PC-3 (cell line): ENCODE results near the gene DLX5. TPM values are rescaled to one million over a fixed set of nuclear protein-coding genes. Genes with fewer than 3 reads are reported as not detected.

Experiments
- ATAC-seq: fragments of 200-7000 bp; cut with Tn5 transposase; 2 replicates; pipeline ENCODE4 v1.9.1; 2020; ENCODE audit warnings: mild to moderate bottlenecking, moderate library complexity
- BruUV-seq: library from RNA; stranded (reverse); fragments of 400-500 nt; replicated peaks from 2 replicates; lab custom pipeline; 2021; lab: Mats Ljungman, UMichigan
- CTCF ChIA-PET: fragments of 300-600 bp; sonication (Branson Sonifier 250); formaldehyde crosslinking; loops from one replicate; lab custom pipeline; 2022; ENCODE audit warnings: antibody characterized with exemption; lab: Charles Lee
- POLR2A ChIA-PET: fragments of 300-600 bp; sonication (Branson Sonifier 250); formaldehyde crosslinking; loops from one replicate; lab custom pipeline; 2022; ENCODE audit warnings: antibody characterized with exemption; ENCODE audit not compliant: unreplicated experiment; lab: Charles Lee
- DNase-seq: peaks from one replicate; pipeline ENCODE4 v3.0.0-alpha.2; 2015
- H2AFZ ChIP-seq: fragments of 300-600 bp; sonication (generic); 2 replicates; pipeline ENCODE4 v1.6.0; 2016; ENCODE audit warnings: antibody characterized with exemption, low read length
- H3F3A ChIP-seq: fragments of 300-600 bp; sonication (generic); one replicate; pipeline ENCODE4 v1.6.0; 2017; ENCODE audit warnings: antibody characterized with exemption, low read length, control low read depth, mild to moderate bottlenecking; ENCODE audit not compliant: unreplicated experiment
- H3K27ac ChIP-seq: fragments of 300-600 bp; sonication (generic); 2 replicates; pipeline ENCODE4 v1.5.1; 2016; ENCODE audit warnings: mild to moderate bottlenecking, low read length
- H3K27me3 ChIP-seq: fragments of 300-600 bp; sonication (generic); 2 replicates; pipeline ENCODE4 v1.6.1; 2016; ENCODE audit warnings: low read length, mixed read lengths
- H3K36me3 ChIP-seq: fragments of 300-600 bp; sonication (generic); 2 replicates; pipeline ENCODE4 v1.6.1; 2016; ENCODE audit warnings: low read depth, mixed run types, low read length, mixed read lengths
- H3K4me1 ChIP-seq: fragments of 300-600 bp; sonication (generic); 2 replicates; pipeline ENCODE4 v1.5.1; 2016; ENCODE audit warnings: low read length; ENCODE audit not compliant: insufficient read depth
- H3K4me2 ChIP-seq: fragments of 300-600 bp; sonication (generic); 2 replicates; pipeline ENCODE4 v1.6.0; 2016; ENCODE audit warnings: low read length
- H3K4me3 ChIP-seq: fragments of 300-600 bp; sonication (generic); 2 replicates; pipeline ENCODE4 v1.5.1; 2016; ENCODE audit warnings: mild to moderate bottlenecking, low read length, mixed read lengths
- H3K79me2 ChIP-seq: fragments of 300-600 bp; sonication (generic); 2 replicates; pipeline ENCODE4 v1.6.1; 2017; ENCODE audit warnings: low read length, mixed read lengths
- H3K9ac ChIP-seq: fragments of 300-600 bp; sonication (generic); 2 replicates; pipeline ENCODE4 v1.6.0; 2016; ENCODE audit warnings: mild to moderate bottlenecking, low read length
- H3K9me2 ChIP-seq: fragments of 300-600 bp; sonication (generic); replicated peaks from 2 replicates; pipeline ENCODE4 v1.6.1; 2016; ENCODE audit warnings: mixed run types, low read length, mixed read lengths
- H3K9me3 ChIP-seq: fragments of 300-600 bp; sonication (generic); 2 replicates; pipeline ENCODE4 v1.6.1; 2016; ENCODE audit warnings: low read length, mixed read lengths
- H4K20me1 ChIP-seq: fragments of 300-600 bp; sonication (generic); 2 replicates; pipeline ENCODE4 v1.6.1; 2016; ENCODE audit warnings: low read length, mixed read lengths
- CTCF ChIP-seq: fragments of 300-600 bp; sonication (generic); conservative IDR thresholded peaks from 2 replicates; pipeline ENCODE4 v1.5.1; 2017; ENCODE audit warnings: antibody characterized with exemption, low read depth, mild to moderate bottlenecking, low read length
- EZH2 ChIP-seq: fragments of 300-600 bp; sonication (generic); IDR thresholded peaks from one replicate; pipeline ENCODE4 v1.6.1; 2017; ENCODE audit warnings: antibody characterized with exemption, mild to moderate bottlenecking, low read length; ENCODE audit not compliant: unreplicated experiment
- EZH2phosphoT487 ChIP-seq: fragments of 300-600 bp; sonication (generic); IDR thresholded peaks from 2 replicates; pipeline ENCODE4 v1.6.1; 2018; ENCODE audit warnings: mild to moderate bottlenecking, antibody characterized with exemption, low read length, borderline replicate concordance
- intact Hi-C: fragments of 100-400 bp; cut with micrococcal nuclease; formaldehyde crosslinking; loops from 2 replicates; pipeline ENCODE4 v1.9.0; 2023
- total RNA-seq: library from RNA; depleted of rRNA; stranded (reverse); fragments of >200 nt; gene quantifications from 2 replicates; pipeline ENCODE4 v1.2.3, GENCODE V29; 2014

DLX5 gene
- total RNA-seq, 1 experiment from 2014 or later = 0.15 TPM

- peak; percentile 74 for ATAC-seq
- no peak overlapping the region for H2AFZ ChIP-seq
- CTCF ChIA-PET = no interaction called here
These were observed 18.4 kb downstream of the DLX5 start for GRCh38 chr7:97006055-97006815.

DNA sequence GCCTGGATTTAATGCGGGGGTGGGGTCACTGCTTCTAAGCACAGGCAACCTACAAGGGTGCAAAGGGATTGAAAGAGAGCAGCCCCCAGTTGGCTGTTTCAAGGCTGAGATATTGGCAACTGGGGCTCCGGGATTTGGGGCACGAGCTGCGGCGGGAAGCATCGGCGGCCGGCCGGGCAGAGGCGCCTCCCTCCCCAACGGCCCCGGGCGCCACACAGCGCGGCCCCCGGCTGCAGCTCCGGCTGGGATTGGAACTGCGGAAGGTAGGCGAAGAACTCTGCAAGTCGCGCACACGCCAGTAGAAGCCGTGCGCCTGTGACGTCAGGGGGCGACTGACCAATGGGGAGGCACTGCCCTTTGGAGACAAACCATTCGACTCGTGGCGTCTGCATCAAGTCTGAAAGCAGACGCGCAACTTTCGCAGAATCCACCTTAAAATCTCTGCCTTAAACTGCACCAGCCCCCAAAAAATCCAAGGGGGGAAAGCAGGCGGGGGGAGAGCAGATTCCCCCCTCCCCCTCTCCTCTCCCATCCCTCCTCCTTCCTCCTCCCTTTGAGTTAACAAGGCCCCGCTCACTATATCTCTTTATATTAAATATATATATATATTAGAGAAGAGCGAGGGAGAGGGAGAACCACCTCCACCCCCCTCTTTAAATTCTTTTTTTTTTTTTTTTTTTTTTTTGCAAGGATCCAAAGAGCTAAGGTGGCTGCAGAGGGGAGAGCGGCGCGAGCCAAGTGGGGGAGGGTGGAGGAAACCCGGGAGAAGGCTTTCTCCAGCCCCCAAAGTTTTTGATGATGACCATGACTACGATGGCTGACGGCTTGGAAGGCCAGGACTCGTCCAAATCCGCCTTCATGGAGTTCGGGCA, 19.2 kb downstream of the DLX5 start, which contains the start of gene DLX6:
Gene DLX6 (plus strand): TSS at position 371 of the 872 bp plus-strand sequence. CDS start 425 bp downstream, at position 796.
- intact Hi-C loops = no loop called here
- peaks cover 10% of the 10 kb centered on the region; the same call in 1 of the 2 replicates for H3K27me3 ChIP-seq
- H4K20me1 ChIP-seq = no peaks in the 10 kb centered on the region
- no peak for TF ChIP-seq EZH2phosphoT487
- TF ChIP-seq EZH2 = no peak
- TF ChIP-seq CTCF = no peak
- H3K9ac ChIP-seq = no peak within 1 kb of the TSS
- ChIA-PET CTCF (no interaction called here), POLR2A (no interaction called here)
- DNase-seq (no peak), ATAC-seq (peak; percentile 44)
- H3K79me2 ChIP-seq = no peaks in the 10 kb centered on the region
- no peaks in the 10 kb centered on the region for H3K9me3 ChIP-seq
- H3K9me2 ChIP-seq = no peaks in the 10 kb centered on the region
- 0 out of 2 replicates have a peak within 1 kb of the TSS, but pooled peaks have one; percentile 28 for H3K4me2 ChIP-seq
- H3F3A ChIP-seq = no peaks in the 10 kb centered on the region
- no TSS peak for BruUV-seq
- no peak within 1 kb of the TSS for H3K4me3 ChIP-seq
- H3K36me3 ChIP-seq = no peaks in the 10 kb centered on the region
- H2AFZ ChIP-seq = no peak within 1 kb of the TSS
- H3K4me1 ChIP-seq = no peaks in the 10 kb centered on the region
- H3K27ac ChIP-seq = no peak within 1 kb of the TSS

More at GRCh38 chr7:97006055-97006815, 18.4 kb downstream of the DLX5 start:
- BruUV-seq = no TSS peak
- H3K4me3 ChIP-seq = no peak overlapping the region
- no peaks in the 10 kb centered on the region for H4K20me1 ChIP-seq
- peaks cover 16% of the 10 kb centered on the region for H3K27me3 ChIP-seq
- no peaks in the 10 kb centered on the region for H3K4me1 ChIP-seq
- no peaks in the 10 kb centered on the region for H3K9me3 ChIP-seq
- TF ChIP-seq EZH2 = no peak
- TF ChIP-seq CTCF = no peak
- no peak for TF ChIP-seq EZH2phosphoT487
- H3K27ac ChIP-seq = no peak overlapping the region
- H3K9me2 ChIP-seq = no peaks in the 10 kb centered on the region
- no peaks in the 10 kb centered on the region for H3F3A ChIP-seq
- H3K9ac ChIP-seq = no peak overlapping the region
- H3K79me2 ChIP-seq = no peaks in the 10 kb centered on the region
- H3K36me3 ChIP-seq = no peaks in the 10 kb centered on the region
- POLR2A ChIA-PET = no interaction called here
- no peak overlapping the region for H3K4me2 ChIP-seq
- DNase-seq = no peak
- intact Hi-C loops = no loop called here
